GM21529 (cell line): ENCODE results near the gene TLE3.

ENCODE experiments used
- ATAC-seq: cut with Tn5 transposase; IDR thresholded peaks from one replicate; pipeline ENCODE4 v1.9.1; 2021; ENCODE audit not compliant: unreplicated experiment

Gene TLE3

DNA sequence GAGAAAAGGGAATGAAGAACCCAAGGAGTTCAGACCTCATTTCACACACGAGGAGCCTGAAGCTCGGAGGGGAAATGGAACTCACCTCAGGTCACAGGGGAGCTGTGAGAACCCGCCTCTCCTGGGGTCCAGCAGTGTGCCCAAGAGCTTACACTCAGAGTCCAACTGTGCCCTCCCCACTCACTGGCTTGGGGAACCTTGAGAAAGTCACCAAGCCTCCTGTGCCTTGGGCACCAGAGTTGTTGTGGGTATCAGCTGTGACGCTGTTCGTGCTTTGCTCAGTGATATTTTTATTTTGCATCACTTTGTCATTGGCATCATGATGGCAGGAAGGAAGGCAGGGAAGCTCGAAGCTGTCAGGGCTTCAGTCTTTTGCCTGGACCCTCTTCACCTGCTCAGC, 83.4 kb downstream of the TLE3 start:
- ATAC-seq: no peak

DNA sequence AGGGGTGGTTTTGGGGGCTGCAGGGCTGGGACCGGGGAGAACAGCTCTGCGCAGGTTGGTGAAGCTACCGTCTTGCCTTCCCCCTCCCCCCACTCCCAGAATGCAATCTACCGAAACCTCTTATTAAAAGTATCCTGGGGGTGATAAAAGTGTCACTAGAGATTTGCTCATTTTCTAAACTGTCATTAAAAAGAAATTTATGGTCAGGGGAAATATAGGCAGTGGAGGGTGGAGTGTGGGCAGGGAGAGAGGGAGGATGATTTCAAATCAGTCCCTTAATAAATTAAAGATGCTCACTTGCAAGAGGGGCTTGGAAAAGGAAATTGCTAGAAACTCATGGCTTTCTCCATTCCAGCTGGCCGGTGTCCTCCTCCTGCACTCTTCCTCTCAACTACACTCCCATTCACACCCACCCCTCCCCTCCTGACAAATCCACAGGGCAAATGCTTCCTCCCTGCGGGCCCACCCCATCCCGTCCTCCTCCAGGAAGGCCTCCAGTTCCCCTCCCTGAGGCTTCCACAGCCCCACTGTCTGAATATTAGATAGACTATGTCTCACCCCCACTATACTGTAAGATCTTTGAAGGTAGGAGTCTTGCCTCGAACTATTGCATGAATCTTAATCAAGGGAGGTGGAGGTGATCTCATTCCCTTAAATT, 83.9 kb downstream of the TLE3 start:
- no peak for ATAC-seq

DNA sequence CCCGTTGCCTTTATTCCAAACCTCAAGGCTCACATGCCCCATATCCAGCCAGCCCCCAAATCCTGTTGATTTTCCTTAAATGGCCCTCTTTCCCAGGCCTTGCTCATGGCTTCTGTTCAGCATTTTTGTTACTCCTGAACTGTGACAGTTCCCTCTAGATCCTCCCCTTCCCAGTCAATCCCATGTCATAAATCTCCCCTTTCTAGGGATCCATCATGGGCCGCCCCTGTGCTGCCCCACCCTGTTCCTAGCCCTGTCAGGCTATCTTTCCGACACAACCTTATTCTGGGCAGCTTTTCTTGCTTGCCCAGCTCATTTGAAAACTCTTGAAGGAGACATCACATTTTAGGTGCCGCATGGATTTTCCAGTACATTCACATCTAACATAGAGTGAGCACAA, 84.8 kb downstream of the TLE3 start:
- ATAC-seq: no peak

DNA sequence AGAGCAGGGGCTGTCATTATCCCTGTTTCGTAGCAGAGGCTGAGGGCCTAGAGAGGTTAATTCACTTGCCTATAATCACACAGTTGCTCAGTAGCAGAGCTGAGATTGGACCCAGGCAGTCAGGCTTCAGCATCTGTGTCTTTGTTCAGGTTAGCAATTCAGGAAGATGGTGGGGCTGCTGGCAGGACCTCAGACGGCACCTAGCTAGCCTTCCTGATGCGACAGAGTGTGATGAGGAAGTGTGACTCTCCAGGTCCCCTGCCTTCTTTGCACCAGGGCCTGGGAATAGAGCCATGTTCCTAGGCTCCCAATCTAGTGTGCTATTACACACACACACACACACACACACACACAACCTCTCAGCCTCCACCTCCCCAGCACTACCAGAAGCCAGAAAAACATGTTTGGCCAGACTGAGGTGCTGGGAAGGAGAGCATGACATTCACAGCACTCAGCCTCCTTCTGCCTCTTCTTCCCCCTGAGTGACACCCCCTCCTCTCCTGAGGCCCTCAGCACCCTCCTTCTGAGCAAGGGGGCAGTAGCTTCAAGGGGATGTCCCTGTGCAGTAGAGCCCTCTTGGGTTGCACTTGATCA, 88.9 kb downstream of the TLE3 start:
- ATAC-seq: no peak

DNA sequence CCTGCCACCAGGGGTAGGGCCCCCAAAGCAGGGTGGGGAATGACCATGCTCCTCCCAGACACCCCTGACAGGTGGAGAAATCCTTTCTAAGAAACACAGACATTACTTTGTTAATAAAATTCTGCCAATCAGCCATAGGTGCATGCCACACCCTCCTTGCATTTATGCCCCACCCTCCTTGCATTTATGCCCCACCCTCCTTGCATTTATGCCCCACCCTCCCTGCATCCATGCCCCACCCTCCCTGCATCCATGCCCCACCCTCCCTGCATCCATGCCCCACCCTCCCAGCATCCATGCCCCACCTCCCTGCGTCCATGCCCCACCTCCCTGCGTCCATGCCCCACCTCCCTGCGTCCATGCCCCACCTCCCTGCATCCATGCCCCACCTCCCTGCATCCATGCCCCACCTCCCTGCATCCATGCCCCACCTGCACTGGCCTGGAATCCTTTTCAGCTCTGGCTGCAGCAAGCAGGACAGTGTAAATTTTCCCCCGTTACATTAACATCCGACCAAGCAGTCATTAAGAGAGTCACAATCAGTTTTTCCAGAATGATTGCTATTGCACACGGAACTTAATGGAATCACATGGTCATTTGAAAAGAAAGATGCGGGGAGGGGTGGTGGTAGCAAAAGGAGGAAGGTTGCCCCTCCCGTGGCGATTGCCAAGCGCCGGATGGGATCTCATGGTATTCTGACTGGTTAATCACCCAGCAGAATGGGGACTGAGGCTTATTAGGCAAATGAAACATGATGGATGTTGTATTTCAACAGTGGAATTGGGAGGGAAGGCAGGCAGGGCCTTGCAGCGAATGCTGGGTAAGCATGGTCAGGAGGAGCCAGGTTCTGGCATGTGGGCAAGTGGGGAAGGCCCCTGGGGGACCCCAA, 91.2 kb downstream of the TLE3 start:
- no peak for ATAC-seq

DNA sequence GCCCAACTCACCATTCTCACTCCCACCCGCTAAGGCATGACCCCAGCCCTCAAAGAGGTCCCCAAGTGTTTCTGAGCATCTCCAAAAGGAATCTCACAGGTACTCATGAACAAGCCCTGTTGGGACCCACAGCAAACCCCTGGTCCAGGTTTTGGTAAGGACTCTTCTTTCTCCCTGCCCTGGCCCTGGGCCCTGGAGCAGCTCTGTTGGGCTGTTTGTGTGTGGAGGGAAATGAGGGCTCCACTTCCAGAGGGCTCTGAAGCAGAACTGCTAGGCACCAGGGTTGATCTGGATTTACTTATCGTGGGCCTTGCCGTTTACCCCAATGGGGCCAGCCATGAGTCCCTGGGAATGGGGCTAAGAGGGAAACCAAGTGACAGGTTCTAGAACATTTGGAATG, 92.9 kb downstream of the TLE3 start:
- ATAC-seq: no peak

DNA sequence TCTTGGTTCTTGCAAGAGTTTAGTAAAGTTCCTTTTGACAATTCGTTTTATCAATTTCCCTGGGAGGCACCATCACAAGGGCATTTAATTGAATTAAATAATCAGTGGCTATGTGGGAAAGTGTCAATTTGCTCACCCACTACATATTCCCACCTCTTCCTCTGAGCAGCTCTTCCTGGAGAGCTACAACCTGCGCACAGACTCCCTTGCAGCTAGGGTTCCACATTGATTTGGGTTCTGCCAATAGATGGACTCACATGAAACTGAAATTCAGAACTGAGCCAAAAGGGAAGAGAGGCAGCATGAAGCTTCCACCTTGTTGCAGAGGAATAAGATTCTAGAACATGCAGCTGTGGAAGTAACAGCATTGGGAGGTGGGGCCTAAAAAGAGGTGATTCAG, 94.8 kb downstream of the TLE3 start:
- ATAC-seq: no peak

DNA sequence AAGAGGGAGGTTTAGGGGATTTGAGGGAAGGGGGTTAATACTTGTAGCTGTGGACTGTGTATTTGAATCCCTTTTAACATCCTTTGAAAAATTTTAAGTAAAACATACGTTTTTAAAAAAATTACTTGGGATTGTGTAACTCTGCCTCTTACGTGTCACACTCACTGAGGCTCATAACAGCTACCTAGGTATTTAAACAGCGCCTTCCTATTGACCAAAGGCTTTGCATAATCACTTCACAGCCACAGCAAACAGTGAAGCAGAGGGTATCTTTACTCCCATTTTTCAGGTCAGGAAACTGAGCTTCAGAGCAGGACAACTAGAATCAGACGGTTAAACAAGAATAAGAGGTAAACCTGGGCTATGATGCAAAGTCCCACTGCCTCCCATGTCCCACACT, 95.9 kb downstream of the TLE3 start:
- no peak for ATAC-seq

DNA sequence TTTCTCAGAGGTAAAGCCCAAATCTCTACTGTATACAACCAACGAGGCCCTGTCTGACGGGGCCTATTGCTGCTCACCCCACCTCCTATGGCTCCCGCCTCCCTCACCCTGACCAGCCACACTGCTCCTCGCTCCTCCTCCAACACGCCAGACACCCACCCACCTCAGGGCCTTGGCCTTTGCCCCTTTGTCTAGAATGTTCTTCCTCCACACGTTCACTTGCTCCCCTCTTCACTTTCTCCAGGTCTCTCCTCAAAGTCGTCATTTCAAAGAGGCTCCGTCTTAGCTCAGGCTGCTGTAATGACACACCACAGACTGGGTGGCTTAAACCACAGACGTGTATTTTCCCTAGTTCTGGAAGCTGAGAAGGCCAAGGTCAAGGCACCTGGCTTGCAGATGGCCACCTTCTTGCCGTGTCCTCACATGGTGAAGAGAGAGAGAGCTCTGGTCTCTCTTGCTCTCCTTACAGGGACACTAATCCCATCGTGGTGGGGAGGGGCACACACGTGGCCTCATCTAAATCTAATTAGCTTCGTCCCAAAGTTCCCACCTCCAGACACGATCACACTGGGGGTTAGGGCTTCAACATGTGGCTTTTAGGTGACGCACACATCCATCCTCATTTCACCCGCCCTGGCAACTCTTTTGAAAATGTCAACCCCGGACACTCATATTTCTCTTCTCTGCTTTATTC, 98.2 kb downstream of the TLE3 start:
- no peak for ATAC-seq

DNA sequence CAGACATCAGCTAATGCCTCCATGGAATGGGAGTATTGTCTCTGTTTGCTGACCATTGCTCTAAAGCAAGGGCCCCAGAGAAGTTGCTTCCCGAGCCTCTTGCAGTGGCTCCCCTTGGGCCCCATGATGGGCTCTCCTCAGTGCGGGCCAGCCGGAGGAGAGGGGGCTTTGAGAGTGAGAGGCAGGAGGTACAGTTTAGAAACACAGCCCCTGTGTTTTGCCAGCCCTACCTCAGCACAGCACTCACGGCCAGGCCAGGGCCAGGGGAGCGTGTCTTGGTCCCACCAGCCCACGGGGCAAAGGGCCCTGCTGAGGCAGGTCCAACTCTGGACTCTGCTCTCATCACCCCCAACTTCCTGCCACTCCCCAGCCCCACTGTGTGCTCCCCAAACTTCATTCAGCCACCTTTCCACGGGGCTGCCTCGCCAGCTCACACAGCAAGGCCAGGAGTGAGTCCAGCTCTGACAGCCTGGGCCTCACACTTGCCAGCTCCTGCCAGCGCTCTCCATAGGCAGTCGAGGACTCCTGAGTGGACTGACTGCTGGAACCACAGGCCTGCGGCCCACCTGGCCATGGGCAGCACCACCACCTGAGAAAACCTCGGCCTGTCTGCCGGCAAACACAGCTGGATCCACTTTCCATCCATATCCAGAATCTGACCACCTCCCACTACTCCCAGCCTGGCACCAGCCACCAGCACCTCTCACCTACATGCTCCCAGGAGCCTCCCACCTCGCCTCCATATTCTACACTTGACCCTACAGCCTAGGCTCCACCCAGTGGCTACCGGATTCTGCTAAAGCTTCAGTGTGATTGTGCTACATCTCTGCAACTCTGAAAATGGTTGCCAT, 99.0 kb downstream of the TLE3 start:
- no peak for ATAC-seq

DNA sequence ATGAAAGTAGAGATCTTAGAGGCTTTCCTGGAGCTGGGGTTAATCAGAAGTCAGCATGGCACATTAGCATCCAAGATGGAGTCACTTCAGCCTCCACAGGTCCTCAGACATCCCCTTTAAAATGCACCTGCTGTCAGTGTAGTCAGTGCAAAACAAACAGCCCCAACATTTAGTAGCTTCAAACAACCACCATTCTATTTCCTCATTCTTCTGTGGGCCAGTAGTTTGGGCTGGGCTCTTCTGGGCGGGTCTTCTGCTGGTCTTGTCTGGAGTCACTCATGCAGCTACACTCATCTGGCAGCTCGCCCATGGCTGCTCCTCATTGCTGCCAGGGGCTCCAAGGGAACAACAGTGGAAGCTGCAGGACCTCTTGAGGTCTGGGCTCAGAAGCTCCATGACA, 99.9 kb downstream of the TLE3 start:
- ATAC-seq: no peak
